ENCODE data around the gene DTNB. TPM values are rescaled to one million over a fixed set of nuclear protein-coding genes. Genes with fewer than 3 reads are reported as not detected.

The DTNB gene
- total RNA-seq, 1 donor from 2014 or later: 28.9 TPM

DNA sequence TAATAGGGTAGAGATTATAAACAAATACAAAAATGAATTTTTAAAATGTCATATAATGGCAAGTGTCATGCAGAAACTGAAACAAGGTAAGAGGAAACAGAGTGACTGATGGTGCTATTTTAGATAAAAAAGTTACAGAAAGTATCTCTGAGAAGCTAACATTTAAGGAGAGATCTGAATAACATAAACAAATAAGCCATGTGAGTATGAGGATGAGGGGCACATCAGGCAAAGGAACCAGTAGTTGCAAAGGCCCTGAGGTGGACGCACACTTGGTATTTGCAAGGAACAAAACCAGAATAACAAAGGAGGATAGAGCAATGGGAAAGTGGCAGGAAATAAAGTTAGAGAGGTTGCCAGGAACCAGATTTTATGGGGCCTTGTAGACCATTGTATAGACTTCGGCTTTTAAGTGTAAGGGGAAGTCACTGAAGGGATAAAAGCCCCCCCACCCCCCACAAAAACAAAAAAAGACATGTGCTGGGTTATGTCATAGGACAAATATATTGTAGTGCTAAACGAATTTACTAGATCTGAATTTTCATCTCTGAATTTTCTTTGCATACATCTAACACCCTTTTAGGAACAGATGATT, 159.2 kb downstream of the DTNB start:
- intact Hi-C loops (cut with micrococcal nuclease): no loop called here
- Mint-ChIP-seq H3K4me3 (peak overlapping the region; percentile 11), H3K27me3 (no peaks in the 10 kb centered on the region), H3K9me3 (no peaks in the 10 kb centered on the region), H3K4me1 (peaks cover 37% of the 10 kb centered on the region), H3K27ac (peak overlapping the region; percentile 59), H3K36me3 (ENCODE audit: low read depth) (no peaks in the 10 kb centered on the region)
- CTCF ChIA-PET: interaction anchor here (1.5 kb wide), 1 partner anchor 152 kb away, joined by 3 read pairs; no protein-coding TSS in a partner anchor
- no peak for ATAC-seq (ENCODE audit: low read depth)
- TF ChIP-seq, protein P1, sequence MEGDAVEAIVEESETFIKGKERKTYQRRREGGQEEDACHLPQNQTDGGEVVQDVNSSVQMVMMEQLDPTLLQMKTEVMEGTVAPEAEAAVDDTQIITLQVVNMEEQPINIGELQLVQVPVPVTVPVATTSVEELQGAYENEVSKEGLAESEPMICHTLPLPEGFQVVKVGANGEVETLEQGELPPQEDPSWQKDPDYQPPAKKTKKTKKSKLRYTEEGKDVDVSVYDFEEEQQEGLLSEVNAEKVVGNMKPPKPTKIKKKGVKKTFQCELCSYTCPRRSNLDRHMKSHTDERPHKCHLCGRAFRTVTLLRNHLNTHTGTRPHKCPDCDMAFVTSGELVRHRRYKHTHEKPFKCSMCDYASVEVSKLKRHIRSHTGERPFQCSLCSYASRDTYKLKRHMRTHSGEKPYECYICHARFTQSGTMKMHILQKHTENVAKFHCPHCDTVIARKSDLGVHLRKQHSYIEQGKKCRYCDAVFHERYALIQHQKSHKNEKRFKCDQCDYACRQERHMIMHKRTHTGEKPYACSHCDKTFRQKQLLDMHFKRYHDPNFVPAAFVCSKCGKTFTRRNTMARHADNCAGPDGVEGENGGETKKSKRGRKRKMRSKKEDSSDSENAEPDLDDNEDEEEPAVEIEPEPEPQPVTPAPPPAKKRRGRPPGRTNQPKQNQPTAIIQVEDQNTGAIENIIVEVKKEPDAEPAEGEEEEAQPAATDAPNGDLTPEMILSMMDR (IDR thresholded peaks at IDR 0.05): no peak
- DNase-seq: no peak
- POLR2A ChIA-PET: interaction anchor here (0.7 to 1.1 kb wide), 3 partner anchors 76 to 152 kb away, joined by 3 to 5 read pairs (median 4); no protein-coding TSS in a partner anchor

DNA sequence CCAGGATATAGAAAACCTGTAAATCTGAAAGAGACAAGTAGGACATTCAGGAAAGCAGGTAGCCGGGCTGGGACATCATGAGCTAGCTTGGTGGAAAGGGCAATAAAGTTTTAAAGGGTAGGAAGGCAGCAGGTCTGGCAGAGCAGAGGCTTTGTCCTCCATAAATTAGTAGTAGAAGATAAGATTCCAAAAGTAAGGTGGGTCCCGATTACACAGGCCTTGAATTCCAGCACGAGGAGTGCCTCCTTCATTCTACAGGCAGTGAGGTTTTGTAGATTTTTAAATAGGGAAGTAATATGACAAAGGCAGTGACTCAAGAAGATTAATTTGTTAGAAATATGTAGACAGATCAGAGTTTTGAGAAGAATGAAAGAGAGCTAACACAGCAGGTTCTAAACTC, 160.7 kb downstream of the DTNB start:
- DNase-seq (no peak), ATAC-seq (ENCODE audit: low read depth) (no peak)
- peak overlapping the region; percentile 36 for H3K4me3 Mint-ChIP-seq
- H3K27me3 Mint-ChIP-seq: no peaks in the 10 kb centered on the region
- ChIA-PET CTCF (interaction anchor here (1.5 kb wide), 1 partner anchor 150 kb away, joined by 3 read pairs; no protein-coding TSS in a partner anchor), POLR2A (interaction anchor here (0.6 to 1.4 kb wide), 2 partner anchors 10 to 93 kb away, joined by 3 to 6 read pairs; no protein-coding TSS in a partner anchor)
- no peaks in the 10 kb centered on the region for H3K36me3 Mint-ChIP-seq (ENCODE audit: low read depth)
- intact Hi-C loops (cut with micrococcal nuclease): no loop called here
- no peaks in the 10 kb centered on the region for H3K9me3 Mint-ChIP-seq
- TF ChIP-seq, protein P1 (IDR thresholded peaks at IDR 0.05): no peak
- peak overlapping the region; percentile 27 for H3K27ac Mint-ChIP-seq
- peaks cover 30% of the 10 kb centered on the region for H3K4me1 Mint-ChIP-seq

DNA sequence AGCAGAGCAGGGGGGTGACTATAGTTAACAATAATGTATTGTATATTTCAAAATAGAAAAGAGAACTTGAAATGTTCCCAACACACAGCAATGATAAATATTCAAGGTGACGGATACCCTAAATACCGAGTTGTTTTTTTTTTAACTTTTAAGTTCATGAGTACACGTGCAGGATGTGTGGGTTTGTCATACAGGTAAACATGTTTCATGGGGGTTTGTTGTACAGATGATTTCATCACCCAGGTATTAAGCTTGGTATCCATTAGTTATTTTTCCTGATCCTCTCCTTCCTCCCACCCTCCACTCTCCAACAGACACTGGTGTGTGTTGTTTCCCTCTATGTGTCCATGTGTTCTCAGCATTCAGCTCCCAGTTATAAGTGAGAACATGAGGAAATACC, 167.2 kb downstream of the DTNB start:
- TF ChIP-seq, protein P1 (IDR thresholded peaks at IDR 0.05): no peak
- ChIA-PET CTCF (no interaction called here), POLR2A (no interaction called here)
- intact Hi-C loops (cut with micrococcal nuclease): no loop called here
- DNase-seq: no peak
- Mint-ChIP-seq H3K4me3 (no peak overlapping the region), H3K4me1 (no peaks in the 10 kb centered on the region), H3K27ac (no peak overlapping the region), H3K36me3 (ENCODE audit: low read depth) (no peaks in the 10 kb centered on the region), H3K9me3 (no peaks in the 10 kb centered on the region), H3K27me3 (no peaks in the 10 kb centered on the region)
- no peak for ATAC-seq (ENCODE audit: low read depth)

DNA sequence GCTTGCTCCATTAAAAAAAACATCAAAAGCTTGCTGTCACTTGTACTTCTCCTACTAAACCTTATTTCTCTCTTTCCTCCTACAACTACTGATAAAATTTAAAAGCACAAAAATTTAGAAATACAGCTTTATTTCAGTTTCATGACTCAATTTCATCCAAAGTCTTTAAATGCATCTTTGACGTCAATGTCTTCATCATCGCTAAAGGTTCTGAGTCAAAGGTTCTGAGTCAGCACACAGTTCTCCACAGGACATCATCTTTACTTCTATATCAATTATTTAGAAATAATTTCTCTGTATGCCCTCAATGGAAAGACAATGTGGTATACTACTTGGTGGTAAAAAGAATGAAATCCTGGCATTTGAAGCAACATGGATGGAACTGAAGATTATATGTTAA, 167.8 kb downstream of the DTNB start:
- Mint-ChIP-seq H3K27ac (no peak overlapping the region), H3K4me1 (no peaks in the 10 kb centered on the region), H3K9me3 (no peaks in the 10 kb centered on the region), H3K27me3 (no peaks in the 10 kb centered on the region), H3K36me3 (ENCODE audit: low read depth) (no peaks in the 10 kb centered on the region), H3K4me3 (no peak overlapping the region)
- ATAC-seq (ENCODE audit: low read depth): no peak
- intact Hi-C loops (cut with micrococcal nuclease): no loop called here
- ChIA-PET CTCF (interaction anchor here (1.0 kb wide), 1 partner anchor 340 kb away, joined by 3 read pairs; no protein-coding TSS in a partner anchor), POLR2A (interaction anchor here (0.7 to 1.4 kb wide), 3 partner anchors 102 to 201 kb away, joined by 3 to 4 read pairs (median 3); no protein-coding TSS in a partner anchor)
- DNase-seq: no peak
- TF ChIP-seq, protein P1 (IDR thresholded peaks at IDR 0.05): no peak

DNA sequence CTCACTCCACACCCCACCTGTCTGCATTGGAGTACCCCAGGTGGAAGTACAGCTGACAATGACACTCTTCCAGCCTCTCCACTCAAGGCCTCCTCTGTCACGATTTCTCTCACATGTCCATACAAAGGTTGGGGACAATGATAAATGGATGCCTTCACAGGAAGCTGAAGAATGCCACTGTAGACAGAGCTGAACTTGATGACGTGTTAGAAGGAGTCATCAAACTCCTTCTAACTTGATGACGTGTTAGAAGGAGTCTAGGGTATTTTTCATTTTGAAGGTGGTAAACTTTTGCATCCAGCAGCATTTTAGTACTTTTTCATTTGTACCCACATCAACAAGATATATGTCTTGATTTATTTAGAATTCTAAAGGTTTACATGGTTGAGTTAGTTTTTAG, 168.2 kb downstream of the DTNB start:
- CTCF ChIA-PET: interaction anchor here (1.0 kb wide), 1 partner anchor 339 kb away, joined by 3 read pairs; no protein-coding TSS in a partner anchor

More for the DNA sequence above, 168.2 kb downstream of the DTNB start:
- H3K27me3 Mint-ChIP-seq: no peaks in the 10 kb centered on the region
- no peaks in the 10 kb centered on the region for H3K9me3 Mint-ChIP-seq
- POLR2A ChIA-PET: interaction anchor here (0.7 to 1.4 kb wide), 3 partner anchors 101 to 201 kb away, joined by 3 to 4 read pairs (median 3); no protein-coding TSS in a partner anchor
- H3K4me1 Mint-ChIP-seq: no peaks in the 10 kb centered on the region
- TF ChIP-seq, protein P1 (IDR thresholded peaks at IDR 0.05): no peak
- intact Hi-C loops (cut with micrococcal nuclease): no loop called here
- no peak overlapping the region for H3K4me3 Mint-ChIP-seq
- no peak for ATAC-seq (ENCODE audit: low read depth)
- H3K36me3 Mint-ChIP-seq (ENCODE audit: low read depth): no peaks in the 10 kb centered on the region
- no peak overlapping the region for H3K27ac Mint-ChIP-seq
- DNase-seq: no peak

All from activated B cell treated with CpG ODN at 0.5 μM for 24 hours (primary cell).